ENCODE results near the gene PLCG2.
"Not testable (repeated sequence)": the region's sequence is repeated elsewhere in the genome, so short reads cannot be mapped to it uniquely, and the experiment has no call there.

The PLCG2 gene

DNA sequence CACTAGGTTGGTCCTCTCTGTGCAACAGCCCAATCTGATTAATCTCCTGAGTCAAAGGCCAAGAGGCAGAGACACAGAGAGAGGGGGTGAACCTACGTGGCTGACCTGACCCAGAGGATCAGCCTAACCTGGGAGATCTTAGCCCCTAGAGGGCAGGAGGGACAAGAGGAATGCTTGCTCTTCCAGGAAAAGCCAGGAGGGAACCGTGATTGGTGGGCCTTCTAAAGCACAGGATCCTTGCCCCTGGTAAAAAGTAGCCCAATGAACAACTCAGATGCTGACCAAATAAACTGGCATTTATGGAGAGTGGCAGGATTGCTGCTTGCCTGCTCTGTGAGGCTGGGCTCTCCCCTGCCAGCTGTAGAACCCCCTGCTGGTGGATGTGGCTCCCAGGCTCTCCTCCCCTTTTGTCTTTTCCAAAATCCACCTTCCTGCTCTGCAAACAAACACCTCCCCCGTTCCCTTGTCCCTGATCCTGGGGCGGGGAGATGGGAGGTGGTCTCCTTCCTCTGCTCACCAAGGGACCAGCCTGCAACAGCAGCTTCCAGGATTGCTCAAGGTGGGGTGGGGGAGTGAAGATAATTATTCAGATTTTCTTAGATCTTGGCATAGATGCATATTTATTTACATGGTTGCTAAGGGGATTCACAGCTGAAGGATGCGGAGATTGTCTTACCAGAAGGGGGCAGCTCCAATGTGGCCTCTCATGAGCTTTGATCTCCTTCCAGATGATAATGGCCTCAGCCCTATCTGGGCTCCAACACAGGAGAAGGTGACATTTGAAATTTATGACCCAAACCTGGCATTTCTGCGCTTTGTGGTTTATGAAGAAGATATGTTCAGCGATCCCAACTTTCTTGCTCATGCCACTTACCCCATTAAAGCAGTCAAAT lies 160.3 kb downstream of the PLCG2 start:
- no peak for DNase-seq (ENCODE audit: low read depth)

DNA sequence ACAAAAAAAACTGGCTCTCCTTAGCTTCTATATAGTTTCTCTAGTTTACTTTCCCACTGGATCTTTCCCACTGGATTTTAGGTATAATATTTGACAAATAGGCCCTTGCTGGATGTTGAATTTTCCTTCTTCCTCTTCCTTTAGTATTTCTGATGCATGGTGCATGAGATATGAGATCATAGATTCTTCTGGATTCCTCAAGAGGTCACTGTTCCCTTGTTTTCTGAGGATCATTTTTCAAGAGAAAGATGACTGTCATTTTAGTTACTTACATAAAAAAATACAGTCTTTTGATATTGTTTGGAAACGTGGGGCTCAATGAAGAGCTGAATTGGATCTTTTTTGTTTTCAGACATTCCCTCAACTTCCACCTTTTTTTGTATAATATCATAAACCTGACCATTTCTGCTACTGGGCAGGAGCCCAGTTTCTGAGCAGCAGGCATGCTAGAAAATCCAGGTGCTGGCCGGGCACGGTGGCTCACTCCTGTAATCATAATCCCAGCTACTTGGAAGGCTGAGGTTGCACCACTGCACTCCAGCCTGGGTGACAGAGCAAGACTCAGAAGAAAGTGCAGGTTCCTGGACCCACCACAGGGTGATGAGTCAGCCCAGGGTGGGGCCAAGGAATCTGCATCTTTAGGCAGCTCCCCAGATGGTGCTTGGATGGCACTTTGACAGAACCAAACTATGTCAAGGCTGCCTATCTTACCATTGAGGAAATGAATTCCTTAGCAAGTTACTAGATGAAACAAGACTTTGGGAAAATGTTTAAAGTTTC lies 161.9 kb downstream of the PLCG2 start:
- DNase-seq (ENCODE audit: low read depth) = no peak

DNA sequence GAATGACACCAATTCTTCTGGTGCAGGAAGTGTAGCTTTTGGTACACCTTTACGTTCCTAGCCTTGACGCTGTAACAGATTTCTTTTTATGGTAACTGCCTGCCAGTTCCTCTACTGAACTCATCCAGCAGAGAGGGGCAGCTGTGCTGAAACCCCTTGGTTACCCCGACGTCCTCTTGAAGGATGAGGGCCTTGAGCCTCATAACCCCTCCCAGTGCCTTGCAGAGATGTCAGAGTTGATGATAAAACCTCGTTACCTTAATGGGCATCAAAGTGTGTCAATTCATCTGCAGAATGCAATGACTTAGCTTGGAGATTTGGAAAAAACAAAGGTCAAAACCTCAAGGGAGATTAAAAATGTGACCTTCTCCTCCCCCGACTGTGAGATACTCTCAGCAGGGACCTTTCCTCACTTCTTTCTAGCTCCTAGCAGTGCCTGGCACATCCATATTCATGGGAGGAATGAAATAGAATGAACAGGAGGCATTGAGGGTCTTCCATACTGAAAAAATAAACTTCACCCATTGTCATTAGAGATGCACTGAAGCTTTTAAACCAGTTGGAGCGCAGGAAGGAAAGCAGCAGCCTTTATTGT lies 163.0 kb downstream of the PLCG2 start:
- DNase-seq (ENCODE audit: low read depth) = no peak

DNA sequence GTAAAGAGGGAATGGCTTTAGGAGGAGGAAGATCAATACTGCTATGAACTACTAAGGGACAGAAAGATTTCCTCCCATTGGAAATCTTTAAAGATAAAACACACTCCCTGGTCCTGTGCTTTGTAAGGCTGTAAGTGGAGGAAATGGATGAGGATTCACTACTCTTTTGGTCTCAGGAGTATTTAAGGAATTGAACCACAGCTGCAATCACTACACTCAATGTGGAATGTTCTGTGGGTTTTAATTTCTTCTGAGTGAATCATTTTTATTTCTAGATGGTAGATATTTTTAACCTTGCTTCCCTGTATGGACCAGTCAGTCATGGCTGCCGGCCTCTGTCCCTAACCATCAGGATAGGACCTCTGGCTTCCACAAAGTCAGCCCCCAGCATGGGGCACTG lies 166.6 kb downstream of the PLCG2 start:
- no peak for DNase-seq (ENCODE audit: low read depth)

- DNase-seq (ENCODE audit: low read depth) = no peak
Measured at GRCh38 chr16:81946206-81946605, 167.1 kb downstream of the PLCG2 start.

DNA sequence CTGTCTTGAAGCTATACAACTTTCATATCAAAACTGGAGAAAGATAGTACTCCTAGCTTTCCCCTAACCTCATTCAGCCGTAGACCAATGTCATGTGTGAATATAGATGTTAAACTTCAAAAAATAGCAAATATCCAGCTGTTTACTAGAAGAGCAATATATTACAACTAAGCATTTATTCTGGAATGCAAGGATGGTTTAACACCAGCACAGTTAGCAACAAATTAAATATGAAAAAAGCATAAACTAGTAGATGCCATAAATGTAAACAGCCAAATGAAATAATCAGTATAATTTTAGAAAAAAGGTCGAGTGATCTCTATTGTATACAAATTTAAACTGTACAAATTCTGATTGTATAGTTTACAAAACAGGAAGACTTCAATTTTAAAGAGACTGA lies 172.5 kb downstream of the PLCG2 start:
- no peak for DNase-seq (ENCODE audit: low read depth)

DNA sequence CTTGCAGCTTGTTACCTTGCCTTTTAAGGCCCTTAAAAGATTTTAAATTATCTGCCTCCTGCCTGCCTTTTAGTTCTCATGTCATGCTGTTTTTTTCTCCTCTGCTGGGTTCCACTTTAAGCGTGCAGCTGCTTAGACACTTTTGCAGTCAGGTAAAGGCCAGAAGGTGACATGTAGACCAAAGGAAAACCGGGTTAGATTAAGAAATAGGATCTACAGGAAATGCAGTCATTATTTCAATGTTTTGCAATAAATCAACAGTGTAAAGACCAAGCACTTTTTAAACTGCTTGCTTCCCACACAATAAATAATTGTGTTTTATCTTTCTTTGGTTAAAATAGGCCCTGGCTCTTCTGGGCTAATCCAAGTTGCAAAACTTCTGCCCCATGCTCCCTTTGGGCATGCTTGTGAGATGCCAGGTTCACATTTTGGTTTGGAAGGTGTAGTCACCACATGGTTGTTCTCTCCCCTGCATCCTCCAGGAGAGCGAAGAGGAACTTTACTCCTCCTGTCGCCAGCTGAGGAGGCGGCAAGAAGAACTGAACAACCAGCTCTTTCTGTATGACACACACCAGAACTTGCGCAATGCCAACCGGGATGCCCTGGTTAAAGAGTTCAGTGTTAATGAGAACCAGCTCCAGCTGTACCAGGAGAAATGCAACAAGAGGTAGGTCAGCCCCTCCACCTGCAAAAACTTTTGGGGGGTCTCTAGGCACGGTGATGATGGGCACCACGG lies 177.3 kb downstream of the PLCG2 start:
- no peak for DNase-seq (ENCODE audit: low read depth)

DNA sequence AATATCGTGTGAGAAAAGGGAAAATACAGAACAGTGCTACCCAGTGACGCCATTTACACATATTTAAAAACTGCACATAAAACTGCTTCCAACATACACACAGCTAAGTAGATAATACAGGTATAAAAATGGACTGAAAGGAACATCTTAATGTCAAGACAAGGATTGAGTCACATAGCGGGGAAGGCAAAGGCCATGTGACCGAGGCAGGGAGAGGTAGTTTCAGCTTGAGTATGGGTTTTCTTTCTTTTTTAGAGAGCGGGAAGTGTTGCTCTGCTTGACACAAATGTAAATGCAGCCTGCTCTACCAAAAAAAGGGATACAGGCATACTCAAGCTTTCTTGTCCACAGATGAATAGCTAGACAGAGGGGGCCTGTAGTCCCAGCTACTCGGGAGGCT lies 185.7 kb downstream of the PLCG2 start:
- no peak for DNase-seq (ENCODE audit: low read depth)

- no peak for DNase-seq (ENCODE audit: low read depth)
Measured at GRCh38 chr16:81967358-81967757, 188.3 kb downstream of the PLCG2 start.

GRCh38 chr16:81971853-81972252 lies 192.8 kb downstream of the PLCG2 start:
- DNase-seq (ENCODE audit: low read depth) = no peak

DNA sequence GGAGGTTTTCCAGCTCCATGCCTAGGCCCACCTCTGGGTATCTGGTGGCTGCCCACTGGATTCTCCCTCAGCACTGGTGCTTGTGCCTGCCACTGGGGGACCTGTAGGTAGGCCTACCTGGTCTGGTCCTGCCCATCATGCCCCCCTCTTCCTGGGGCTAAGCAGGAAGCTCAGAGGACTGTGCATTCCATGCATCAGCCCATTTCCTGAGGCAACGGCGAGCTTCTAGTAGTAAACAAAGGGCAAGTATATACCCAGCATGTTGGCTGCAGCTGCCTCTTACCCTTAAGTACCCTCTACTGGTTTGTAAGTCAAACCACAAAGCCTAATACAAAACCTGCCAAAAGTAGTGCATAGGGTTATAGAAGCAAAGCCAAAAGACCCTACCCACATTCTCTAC lies 194.6 kb downstream of the PLCG2 start:
- DNase-seq (ENCODE audit: low read depth) = no peak

GRCh38 chr16:81975637-81976036 lies 196.5 kb downstream of the PLCG2 start:
- DNase-seq (ENCODE audit: low read depth) = no peak

DNA sequence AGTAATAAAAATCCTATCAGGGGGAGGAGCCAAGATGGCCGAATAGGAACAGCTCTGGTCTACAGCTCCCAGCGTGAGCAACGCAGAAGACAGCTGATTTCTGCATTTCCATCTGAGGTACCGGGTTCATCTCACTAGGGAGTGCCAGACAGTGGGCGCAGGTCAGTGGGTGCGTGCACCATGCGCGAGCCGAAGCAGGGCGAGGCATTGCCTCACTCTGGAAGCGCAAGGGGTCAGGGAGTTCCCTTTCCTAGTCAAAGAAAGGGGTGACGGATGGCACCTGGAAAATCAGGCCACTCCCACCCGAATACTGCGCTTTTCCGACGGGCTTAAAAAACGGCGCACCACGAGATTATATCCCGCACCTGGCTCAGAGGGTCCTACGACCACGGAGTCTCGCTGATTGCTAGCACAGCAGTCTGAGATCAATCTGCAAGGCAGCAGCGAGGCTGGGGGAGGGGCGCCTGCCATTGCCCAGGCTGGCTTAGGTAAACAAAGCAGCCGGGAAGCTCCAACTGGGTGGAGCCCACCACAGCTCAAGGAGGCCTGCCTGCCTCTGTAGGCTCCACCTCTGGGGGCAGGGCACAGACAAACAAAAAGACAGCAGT lies 198.3 kb downstream of the PLCG2 start:
- not testable (repeated sequence) for DNase-seq (ENCODE audit: low read depth)

GRCh38 chr16:81987121-81987520 lies 208.0 kb downstream of the PLCG2 start:
- DNase-seq (ENCODE audit: low read depth) = no peak

DNA sequence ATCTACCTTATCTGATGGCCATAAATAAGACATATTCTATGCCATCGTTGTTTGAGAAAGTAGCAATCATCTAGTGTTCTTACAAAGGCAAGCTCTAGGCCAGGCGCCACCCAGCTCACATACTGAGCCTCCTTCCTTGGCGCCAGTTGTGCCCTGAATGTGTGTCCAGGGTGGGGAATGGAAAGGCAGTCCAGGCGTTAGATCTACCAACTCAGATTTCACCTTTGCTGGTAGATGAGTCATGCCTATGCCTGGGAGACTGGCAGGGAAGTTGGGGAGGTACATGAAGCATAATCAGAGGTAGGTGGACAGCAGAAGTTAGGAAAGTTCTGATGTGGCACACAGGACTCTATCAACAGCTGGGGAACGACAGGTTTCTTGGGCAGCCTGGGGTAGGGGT lies 208.6 kb downstream of the PLCG2 start:
- no peak for DNase-seq (ENCODE audit: low read depth)

DNA sequence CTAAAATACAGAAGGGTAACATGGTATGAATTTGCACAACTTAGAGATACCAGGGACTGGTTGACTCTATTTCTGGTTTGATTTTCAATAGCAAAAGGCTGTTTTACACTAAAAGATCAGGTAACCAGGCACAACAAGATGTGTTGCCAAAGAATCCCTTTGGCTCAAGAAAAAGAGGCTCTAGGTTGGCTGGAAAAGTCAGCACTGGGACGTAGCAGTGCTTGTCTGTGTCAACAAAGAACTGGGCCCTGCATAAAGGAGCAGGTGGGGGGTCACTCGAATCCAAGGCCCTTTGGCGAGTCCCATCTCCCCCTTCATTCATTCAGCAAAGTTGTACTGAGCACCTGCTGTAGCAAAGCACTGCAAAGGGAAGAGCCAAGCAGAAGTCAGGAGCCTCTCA lies 213.8 kb downstream of the PLCG2 start:
- no peak for DNase-seq (ENCODE audit: low read depth)

GRCh38 chr16:81994485-81994884 lies 215.4 kb downstream of the PLCG2 start:
- DNase-seq (ENCODE audit: low read depth) = no peak

DNA sequence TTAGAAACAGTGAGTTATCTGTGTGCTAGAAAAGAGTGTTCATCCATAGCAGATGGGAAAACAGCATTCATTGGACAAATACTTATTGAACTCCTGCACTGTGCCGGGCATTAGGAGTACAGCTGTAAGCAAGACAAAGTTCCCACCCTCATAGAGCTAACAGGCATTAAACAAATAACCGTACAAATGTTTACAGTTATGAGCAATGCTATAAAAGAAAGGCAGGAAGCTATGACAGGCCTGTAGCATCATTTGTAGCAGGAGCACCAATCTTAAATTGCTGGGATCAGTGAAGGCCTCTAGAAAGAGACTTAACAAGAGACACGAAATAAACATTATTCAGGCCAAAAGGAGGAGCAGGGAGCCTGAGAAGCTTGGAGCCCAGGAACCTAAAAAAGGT lies 216.6 kb downstream of the PLCG2 start:
- DNase-seq (ENCODE audit: low read depth) = no peak

DNA sequence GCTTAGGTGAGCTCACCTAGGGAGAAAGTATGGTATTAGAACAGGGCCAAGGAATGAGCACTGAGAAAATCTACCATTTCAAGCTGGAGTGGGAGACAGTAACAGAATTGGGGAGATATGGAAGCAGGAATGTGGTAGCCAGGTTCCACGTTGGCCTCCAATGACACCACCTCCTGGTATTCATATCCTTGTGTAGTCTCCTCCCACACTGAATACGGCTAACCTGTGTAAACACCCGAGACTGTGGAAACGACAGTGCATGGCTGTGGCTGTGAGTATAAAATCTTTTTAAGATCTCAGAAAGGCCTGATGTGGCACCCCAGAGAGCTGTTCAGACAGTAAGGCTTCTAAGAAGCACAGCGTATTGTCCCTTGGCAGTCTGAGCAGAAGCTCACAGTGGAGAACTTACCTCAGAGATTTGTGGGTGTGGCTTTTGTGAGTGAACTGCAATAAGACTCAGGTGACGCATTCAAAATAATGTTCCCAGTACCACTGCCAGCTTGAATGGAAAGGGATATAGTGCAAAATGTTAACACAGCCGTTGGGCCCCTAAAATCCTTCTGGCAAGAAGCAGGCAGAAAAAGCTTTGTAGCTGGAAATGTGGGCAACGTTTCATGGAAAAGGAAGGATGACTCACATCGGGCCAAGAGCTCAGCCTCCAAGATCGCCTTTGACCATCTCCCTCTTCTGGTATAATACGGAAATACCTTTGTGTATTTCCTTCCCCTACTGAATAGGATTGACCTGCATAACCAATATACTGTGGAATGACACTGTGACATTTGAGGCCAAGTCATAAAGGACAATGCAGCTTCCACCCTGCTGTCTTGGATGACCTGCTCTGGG lies 217.8 kb downstream of the PLCG2 start:
- no peak for DNase-seq (ENCODE audit: low read depth)

DNA sequence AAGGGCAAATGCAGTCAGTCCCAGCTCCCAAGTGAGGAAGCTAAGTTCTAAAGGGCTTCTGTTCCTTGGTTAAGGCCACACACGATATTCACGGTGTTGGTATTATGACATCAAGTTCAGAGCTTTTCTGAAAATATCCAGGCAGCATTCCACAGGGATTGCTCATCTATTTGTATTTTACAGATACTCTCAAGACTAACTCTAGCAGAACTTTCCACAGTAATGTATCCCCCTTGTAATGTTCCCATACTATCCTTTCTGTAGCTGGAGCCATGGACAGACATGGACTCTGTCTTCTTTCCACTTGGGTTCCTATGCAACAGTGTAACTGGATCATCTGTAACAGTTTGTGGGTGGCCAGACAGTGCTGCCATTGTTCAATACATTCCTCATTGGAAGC lies 218.6 kb downstream of the PLCG2 start:
- no peak for DNase-seq (ENCODE audit: low read depth)

GRCh38 chr16:82002831-82003230 lies 223.7 kb downstream of the PLCG2 start:
- DNase-seq (ENCODE audit: low read depth) = no peak

Measured in T-helper 22 cell (primary cell).